Fibroblast of lung (primary cell): ENCODE data around the gene KPNB1.

Source experiments
- CTCF ChIP-seq, 2 donors: IDR thresholded peaks in 1 of 2; conservative IDR thresholded peaks in 1 of 2; 1 replicate in 1 of 2; 2 replicates in 1 of 2; pipeline ENCODE4 v1.5.1; 2011 to 2012; ENCODE audit warnings: low read length in 2 of 2, control low read depth in 1 of 2, inconsistent platforms in 1 of 2, low read depth in 1 of 2, mild to moderate bottlenecking in 1 of 2
- EZH2 ChIP-seq: IDR thresholded peaks from 2 replicates; pipeline ENCODE4 v1.5.1; 2012; ENCODE audit warnings: low read length, control low read depth, mild to moderate bottlenecking; ENCODE audit errors: missing control alignments

- TF ChIP-seq CTCF (conservative IDR thresholded peaks at IDR 0.05 in 1 of 2, IDR thresholded peaks at IDR 0.05 in 1 of 2; ENCODE audit: low read depth in 1 of 2, low read length in 2 of 2): no peak
- TF ChIP-seq EZH2: no peak
These were observed 329 bp downstream of the KPNB1 start for GRCh38 chr17:47649972-47650524.
